NB4 (cell line): ENCODE measurements around the gene ZNF580.

Experiments used
- MYC ChIP-seq: IDR thresholded peaks from 2 replicates; pipeline ENCODE4 v1.6.1; 2011; ENCODE audit warnings: low read depth, low read length
- POLR2A ChIP-seq: IDR thresholded peaks from 2 replicates; pipeline ENCODE4 v1.6.1; 2011; ENCODE audit warnings: mild to moderate bottlenecking; ENCODE audit not compliant: insufficient read length; ENCODE audit errors: extremely low read depth
- TF ChIP-seq, protein P1 (sequence below): IDR thresholded peaks from one replicate; pipeline ENCODE4 v1.5.1; 2012; ENCODE audit warnings: low read depth, low read length

DNA sequence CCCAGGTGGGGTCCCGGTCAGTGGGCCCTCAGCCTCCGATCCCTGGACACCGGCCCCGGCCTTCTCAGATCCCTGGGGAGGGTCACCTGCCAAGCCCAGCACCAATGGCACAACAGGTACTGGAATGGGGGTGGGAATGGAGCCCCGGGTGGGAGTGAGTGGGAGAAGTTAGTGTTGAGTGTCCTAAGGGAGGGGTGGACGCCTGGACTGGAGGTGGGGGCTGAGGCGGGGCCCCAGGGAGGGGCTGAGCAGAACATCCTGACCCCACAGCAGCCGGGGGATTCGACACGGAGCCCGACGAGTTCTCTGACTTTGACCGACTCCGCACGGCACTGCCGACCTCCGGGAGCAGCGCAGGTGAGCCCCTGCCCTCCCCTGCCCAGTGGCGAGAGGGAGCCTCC, 51.9 kb downstream of the ZNF580 start:
- TF ChIP-seq, protein P1, sequence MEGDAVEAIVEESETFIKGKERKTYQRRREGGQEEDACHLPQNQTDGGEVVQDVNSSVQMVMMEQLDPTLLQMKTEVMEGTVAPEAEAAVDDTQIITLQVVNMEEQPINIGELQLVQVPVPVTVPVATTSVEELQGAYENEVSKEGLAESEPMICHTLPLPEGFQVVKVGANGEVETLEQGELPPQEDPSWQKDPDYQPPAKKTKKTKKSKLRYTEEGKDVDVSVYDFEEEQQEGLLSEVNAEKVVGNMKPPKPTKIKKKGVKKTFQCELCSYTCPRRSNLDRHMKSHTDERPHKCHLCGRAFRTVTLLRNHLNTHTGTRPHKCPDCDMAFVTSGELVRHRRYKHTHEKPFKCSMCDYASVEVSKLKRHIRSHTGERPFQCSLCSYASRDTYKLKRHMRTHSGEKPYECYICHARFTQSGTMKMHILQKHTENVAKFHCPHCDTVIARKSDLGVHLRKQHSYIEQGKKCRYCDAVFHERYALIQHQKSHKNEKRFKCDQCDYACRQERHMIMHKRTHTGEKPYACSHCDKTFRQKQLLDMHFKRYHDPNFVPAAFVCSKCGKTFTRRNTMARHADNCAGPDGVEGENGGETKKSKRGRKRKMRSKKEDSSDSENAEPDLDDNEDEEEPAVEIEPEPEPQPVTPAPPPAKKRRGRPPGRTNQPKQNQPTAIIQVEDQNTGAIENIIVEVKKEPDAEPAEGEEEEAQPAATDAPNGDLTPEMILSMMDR, result no peak
- TF ChIP-seq POLR2A (no peak), MYC (no peak)
